Measurements from ENCODE around the gene CRYGN. TPM values are rescaled to one million over a fixed set of nuclear protein-coding genes. Genes with fewer than 3 reads are reported as not detected.
A peak's percentile ranks its signal among the peaks of the same experiment; 100 is the strongest.

The CRYGN gene
- polyA plus RNA-seq, 1 of the 3 experiments (the other 2 are of a cell fraction), result not detected

- H3F3A ChIP-seq (replicated peaks; ENCODE audit: insufficient read depth), result no peaks in the 10 kb centered on the region
- peak within 1 kb of the TSS in 1 of 2 experiments; percentile 85; a peak in 2 of 4 replicates for H3K27ac ChIP-seq (ENCODE audit: low read depth in 2 of 2, low read length in 1 of 2)
- peaks cover 61% of the 10 kb centered on the region for H3K27me3 ChIP-seq (ENCODE audit: insufficient read depth)
- peaks cover 0 to 19% of the 10 kb centered on the region in 2 experiments; a peak in 1 of 4 replicates for H3K4me1 ChIP-seq (ENCODE audit: control insufficient read depth in 1 of 2, insufficient read depth in 2 of 2, low read depth in 1 of 2, low read length in 1 of 2)
- no peaks in the 10 kb centered on the region for H3K36me3 ChIP-seq (replicated peaks in 1 of 2; ENCODE audit: control insufficient read depth in 1 of 2, insufficient read depth in 2 of 2, low read length in 1 of 2)
- no peaks in the 10 kb centered on the region for H3K79me2 ChIP-seq (ENCODE audit: insufficient read depth)
- 9% methylated on average over 41 of the region's 75 CpGs for WGBS (ENCODE audit: low lambda C conversion rate)
- peak within 1 kb of the TSS; percentile 59 to 61 for H3K4me3 ChIP-seq (ENCODE audit: low read depth in 2 of 2, low read length in 1 of 2)
- H3K9me3 ChIP-seq, result no peaks in the 10 kb centered on the region
- POLR2A ChIA-PET, result interaction anchor here (0.7 to 1.4 kb wide), 7 partner anchors 10 to 149 kb away, joined by 3 to 4 read pairs (median 3); partner anchors contain the start of genes NUB1 and RHEB
- CTCF ChIA-PET, result interaction anchor here (0.5 to 4.1 kb wide), 18 partner anchors 10 to 590 kb away, joined by 3 to 28 read pairs (median 4); no protein-coding TSS in a partner anchor
- no peaks in the 10 kb centered on the region for H3K9me2 ChIP-seq
- peak within 1 kb of the TSS; percentile 91 for H3K4me2 ChIP-seq
- peak; percentile 98 for DNase-seq
- peak within 1 kb of the TSS; percentile 60; the same call in 1 of the 2 replicates for H2AFZ ChIP-seq (ENCODE audit: low read depth)
- no peaks in the 10 kb centered on the region for H4K20me1 ChIP-seq (ENCODE audit: insufficient read depth)
- H3K9ac ChIP-seq, result peak within 1 kb of the TSS; percentile 8; the same call in 1 of the 2 replicates
- TF ChIP-seq USF1 (IDR thresholded peaks at IDR 0.05; ENCODE audit: borderline replicate concordance, low read depth) (no peak), SIN3A (IDR thresholded peaks at IDR 0.05; ENCODE audit: borderline replicate concordance, low read depth, low read length) (no peak), USF2 (IDR thresholded peaks at IDR 0.05; ENCODE audit: borderline replicate concordance, low read depth, low read length) (no peak), MXI1 (IDR thresholded peaks at IDR 0.05; ENCODE audit: low read depth, low read length) (peak; percentile 67; the same call in 1 of the 2 replicates), ZBTB33 (IDR thresholded peaks at IDR 0.05; ENCODE audit: borderline replicate concordance, low read depth) (no peak), FOXM1 (IDR thresholded peaks at IDR 0.05; ENCODE audit: low read depth) (no peak), EP300 (IDR thresholded peaks at IDR 0.05; ENCODE audit: borderline replicate concordance in 1 of 2, low read depth in 1 of 2, low read length in 1 of 2) (no peak), CTCF (IDR thresholded peaks at IDR 0.05) (no peak), YY1 (IDR thresholded peaks at IDR 0.05; ENCODE audit: low read depth) (no peak), SMC3 (IDR thresholded peaks at IDR 0.05; ENCODE audit: low read depth, low read length) (no peak), TEAD4 (IDR thresholded peaks at IDR 0.05; ENCODE audit: borderline replicate concordance, insufficient read depth) (no peak), ELF1 (IDR thresholded peaks at IDR 0.05) (no peak), GATA2 (CRISPR knock-in tag; IDR thresholded peaks at IDR 0.05) (no peak), CHD2 (IDR thresholded peaks at IDR 0.05; ENCODE audit: low read length, partially characterized antibody) (peak; percentile 32), NRF1 (IDR thresholded peaks at IDR 0.05; ENCODE audit: low read depth, low read length) (no peak), MAX (IDR thresholded peaks at IDR 0.05; ENCODE audit: low read depth) (no peak), RFX5 (IDR thresholded peaks at IDR 0.05; ENCODE audit: low read length) (no peak), POLR2AphosphoS5 (IDR thresholded peaks at IDR 0.05; ENCODE audit: low read depth, low read length) (no peak), MEF2A (IDR thresholded peaks at IDR 0.05; ENCODE audit: borderline replicate concordance, low read depth) (no peak), TAF1 (IDR thresholded peaks at IDR 0.05; ENCODE audit: borderline replicate concordance, low read depth, low read length) (no peak), FOXJ3 (CRISPR knock-in tag; IDR thresholded peaks at IDR 0.05) (peak; percentile 50; the same call in 1 of the 2 replicates), EZH2phosphoT487 (IDR thresholded peaks at IDR 0.05; ENCODE audit: borderline replicate concordance, low read depth) (peak; percentile 78; the same call in 1 of the 2 replicates), RAD21 (IDR thresholded peaks at IDR 0.05; ENCODE audit: low read length) (peak; percentile 7; the same call in 1 of the 2 replicates), FOSL2 (IDR thresholded peaks at IDR 0.05; ENCODE audit: borderline replicate concordance, low read depth) (no peak), RCOR1 (IDR thresholded peaks at IDR 0.05; ENCODE audit: low read length) (no peak), RXRA (IDR thresholded peaks at IDR 0.05; ENCODE audit: borderline replicate concordance, low read depth) (no peak)
These were observed 30.1 kb downstream of the CRYGN start, which contains the start of gene WDR86 for GRCh38 chr7:151409667-151410404. Gene WDR86, minus strand, starts transcription at chr7:151410038. Its CDS starts 449 bp downstream, at chr7:151409589.

Data from SK-N-SH (cell line).